SK-N-SH (cell line): ENCODE measurements around the gene BPIFB3.

Experiments
- CTCF ChIP-seq: fragments of 200-600 bp; sonication (generic); IDR thresholded peaks from 2 replicates; pipeline ENCODE4 v1.6.1; 2017; ENCODE audit warnings: antibody characterized with exemption, mild to moderate bottlenecking, moderate library complexity
- RFX5 ChIP-seq: IDR thresholded peaks from 2 replicates; pipeline ENCODE4 v1.6.1; 2012; ENCODE audit warnings: mild to moderate bottlenecking, improper control_type of control experiment, low read length

GRCh38 chr20:33083544-33084340 is 30.0 kb downstream of the BPIFB3 start:
- TF ChIP-seq CTCF (no peak), RFX5 (no peak)
